ENCODE measurements around the gene SASH1.

DNA sequence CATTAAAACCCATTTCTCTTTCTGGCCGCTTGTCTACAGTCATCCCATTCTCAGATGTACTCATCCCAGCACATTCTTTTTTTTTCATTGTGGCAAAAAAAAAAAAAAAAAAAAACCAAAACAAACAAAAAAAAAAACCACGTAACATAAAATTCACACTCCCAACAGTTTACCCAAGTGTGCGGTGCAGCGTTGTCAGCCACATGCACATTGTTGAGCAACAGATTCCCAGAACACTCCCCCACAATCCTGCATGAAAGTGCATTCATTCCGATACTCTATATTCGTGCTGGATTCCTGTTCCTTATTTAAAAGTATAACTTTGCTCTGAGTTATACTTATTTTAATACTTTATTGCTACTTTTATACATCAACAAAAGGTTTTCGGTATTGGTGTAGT lies 96.0 kb downstream of the SASH1 start:
- TF ChIP-seq JUND (IDR thresholded peaks at IDR 0.05; ENCODE audit: low read length): no peak
- no peak for TF ChIP-seq RAD21 (IDR thresholded peaks at IDR 0.05 in 1 of 2, conservative IDR thresholded peaks at IDR 0.05 in 1 of 2; ENCODE audit: low read depth in 2 of 2, low read length in 2 of 2)
- TF ChIP-seq SP1 (IDR thresholded peaks at IDR 0.05; ENCODE audit: low read depth, low read length): no peak

All from H1 (cell line).